HG03045 (cell line): ENCODE results near the gene ANO7.
"Not testable (repeated sequence)": the region's sequence is repeated elsewhere in the genome, so short reads cannot be mapped to it uniquely, and the experiment has no call there.

Experiments used
- ATAC-seq: cut with Tn5 transposase; IDR thresholded peaks from one replicate; pipeline ENCODE4 v1.9.1; 2021; ENCODE audit warnings: mild to moderate bottlenecking, moderate library complexity; ENCODE audit not compliant: unreplicated experiment

Gene ANO7

DNA sequence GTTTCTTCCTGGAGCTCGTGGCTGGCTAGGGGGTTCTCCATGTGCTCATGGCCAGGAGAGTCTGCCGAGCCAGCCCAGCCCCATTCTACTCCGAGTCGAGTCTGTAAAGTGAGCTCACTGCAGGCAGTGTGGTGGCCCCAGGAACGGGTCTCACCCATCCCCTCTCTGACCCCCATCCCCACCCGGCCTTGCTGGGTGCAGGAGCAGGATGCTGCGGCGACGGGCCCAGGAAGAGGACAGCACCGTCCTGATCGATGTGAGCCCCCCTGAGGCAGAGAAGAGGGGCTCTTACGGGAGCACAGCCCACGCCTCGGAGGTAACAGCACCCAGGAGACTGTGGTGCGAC is 1.4 kb downstream of the ANO7 start:
- no peak for ATAC-seq

DNA sequence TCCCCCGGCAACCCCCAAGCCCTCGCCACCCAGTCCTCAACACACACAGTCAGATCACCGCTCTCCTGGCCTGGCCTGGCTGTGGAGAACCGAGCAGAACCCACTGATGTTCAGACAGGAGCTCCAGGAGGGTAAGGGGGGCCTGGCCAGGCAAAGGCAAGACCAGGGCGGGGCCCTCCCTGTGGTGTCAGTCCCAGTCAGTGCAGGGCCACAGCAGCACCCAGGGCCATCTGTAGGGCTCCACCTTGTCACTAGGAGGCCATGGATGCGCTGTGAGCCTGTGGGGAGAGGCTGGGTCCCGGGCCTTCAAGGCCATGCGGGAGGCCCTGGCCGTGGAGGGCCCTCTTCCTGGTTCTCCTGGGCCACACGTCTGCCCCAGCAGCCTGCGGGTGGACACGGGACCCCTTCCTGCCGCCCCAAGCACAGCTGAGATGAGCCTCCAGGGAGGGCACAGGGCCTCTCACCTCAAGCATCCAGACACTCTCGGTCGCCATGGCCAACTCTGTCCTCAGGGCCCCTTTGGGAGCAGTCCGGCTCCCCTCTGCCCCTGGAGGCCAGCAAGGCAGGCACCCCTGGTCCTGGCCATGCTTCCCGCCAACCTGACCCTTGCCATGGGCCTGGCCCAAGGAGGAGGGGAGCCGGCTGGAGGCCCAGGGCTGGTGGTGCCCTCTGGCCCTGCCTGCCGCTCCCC is 2.0 kb downstream of the ANO7 start:
- ATAC-seq, result no peak

DNA sequence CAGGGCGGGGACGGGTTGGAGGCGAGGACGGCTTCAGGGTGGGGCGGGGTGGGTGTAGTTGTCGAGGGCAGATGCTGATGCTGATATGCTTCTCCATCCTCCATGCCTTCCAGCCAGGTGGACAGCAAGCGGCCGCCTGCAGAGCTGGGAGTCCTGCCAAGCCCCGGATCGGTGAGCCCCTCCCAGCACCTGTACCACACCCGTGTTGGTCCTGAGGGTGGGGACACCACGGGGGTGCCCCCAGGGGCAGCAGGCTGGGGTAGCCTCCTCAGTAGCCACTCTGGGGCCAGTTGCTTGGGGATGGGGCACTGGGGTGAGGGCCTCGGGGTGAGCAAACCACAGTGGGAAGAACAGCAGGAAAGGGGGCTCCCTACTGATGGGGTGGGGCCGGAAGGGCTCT is 2.6 kb downstream of the ANO7 start:
- ATAC-seq, result no peak

DNA sequence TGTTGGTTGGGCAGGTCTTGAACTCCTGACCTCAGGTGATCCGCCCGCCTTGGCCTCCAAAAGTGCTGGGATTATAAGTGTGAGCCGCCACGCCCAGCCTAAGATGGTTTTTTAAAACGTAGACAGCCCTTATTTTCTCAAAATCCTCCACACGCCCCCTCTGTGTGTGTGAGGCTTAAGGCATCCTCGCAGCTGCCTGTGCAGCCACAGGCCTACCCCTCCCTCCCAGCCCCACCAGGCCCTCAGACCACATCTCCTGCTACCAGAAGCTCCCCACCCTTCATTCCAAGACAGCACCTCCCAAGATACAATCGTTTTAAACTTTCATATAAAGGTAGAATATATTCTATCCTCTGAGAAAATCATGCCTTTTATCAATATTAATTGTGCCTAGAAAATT is 4.8 kb downstream of the ANO7 start:
- ATAC-seq, result no peak

DNA sequence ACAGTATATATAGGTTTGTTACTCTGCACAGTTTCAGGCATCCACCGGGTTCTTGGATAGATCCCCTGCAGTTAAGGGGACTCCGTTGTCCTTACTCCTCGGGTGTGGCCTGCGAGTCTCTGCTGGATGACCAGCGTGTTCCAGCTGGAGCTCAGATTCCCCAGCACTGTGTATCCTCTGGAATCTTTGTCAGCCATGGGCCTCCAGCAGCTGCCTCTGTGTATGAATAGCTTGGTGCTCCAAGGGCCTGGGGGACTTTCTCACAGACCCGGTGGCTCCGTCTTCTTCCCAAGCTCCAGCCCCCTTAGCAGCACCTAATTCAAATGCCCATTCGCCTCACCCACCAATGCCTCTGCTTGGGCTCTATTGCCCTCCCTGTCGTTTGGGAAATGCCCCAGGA is 6.3 kb downstream of the ANO7 start:
- no peak for ATAC-seq

DNA sequence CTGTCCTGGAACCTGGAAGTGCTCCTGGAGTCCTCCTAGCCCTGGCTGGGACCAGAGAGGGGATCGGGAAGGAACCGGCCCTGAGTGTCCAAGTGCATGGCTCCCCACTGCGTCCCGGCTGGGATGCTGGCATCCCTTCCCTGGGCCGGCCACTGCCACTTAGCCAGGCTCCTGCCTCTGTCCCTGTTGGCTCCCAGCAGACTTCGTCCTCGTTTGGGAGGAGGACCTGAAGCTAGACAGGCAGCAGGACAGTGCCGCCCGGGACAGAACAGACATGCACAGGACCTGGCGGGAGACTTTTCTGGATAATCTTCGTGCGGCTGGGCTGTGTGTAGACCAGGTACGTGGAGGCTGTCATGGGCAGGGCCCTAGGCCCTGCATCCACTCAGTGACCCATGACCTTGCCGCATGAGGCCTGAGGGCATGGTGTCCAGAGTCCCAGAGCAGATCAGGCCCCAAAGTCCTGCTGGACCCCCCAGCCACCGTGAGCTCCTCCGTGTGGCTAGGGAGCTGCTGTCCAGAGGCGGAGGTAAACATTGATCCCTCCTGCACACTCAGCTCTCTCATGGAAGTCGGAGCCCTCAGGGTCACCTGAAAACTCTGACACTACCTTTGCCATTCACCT is 7.1 kb downstream of the ANO7 start:
- ATAC-seq, result no peak

DNA sequence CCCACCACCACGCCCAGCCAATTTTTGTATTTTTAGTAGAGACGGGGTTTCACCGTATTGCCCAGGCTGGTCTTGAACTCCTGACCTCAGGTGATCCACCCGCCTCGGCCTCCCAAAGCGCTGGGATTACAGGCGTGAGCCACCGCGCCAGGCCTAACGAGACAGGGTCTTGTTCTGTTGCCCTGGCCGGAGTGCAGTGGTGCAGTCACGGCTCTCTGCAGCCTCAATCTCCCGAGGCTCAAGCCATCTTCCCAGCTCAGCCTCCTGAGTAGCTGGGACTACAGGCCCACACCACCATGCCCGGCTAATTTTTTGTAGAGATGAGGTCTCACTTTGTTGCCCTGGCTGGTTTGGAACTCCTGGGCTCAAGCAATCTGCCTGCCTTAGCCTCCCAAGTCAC is 8.8 kb downstream of the ANO7 start:
- ATAC-seq, result not testable (repeated sequence)

DNA sequence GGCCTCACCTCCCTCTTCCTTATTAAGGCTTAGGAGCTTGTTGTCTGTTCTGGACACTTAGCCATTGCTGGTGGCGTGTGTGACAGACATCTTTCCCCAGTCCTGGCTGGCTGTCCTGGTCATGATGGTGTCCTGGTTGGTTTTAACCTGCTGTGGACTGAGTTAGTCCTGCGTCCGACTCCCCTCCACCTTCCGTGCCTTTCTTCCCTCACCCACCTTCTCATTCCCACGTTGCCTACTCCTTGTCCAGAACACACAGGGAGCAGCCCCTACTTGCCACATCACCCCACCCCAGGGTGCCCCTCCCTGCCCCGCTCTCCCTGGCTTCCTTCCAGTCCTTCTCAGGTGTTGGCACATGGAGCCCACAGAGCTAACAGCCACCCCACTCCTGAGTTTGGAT is 9.5 kb downstream of the ANO7 start:
- ATAC-seq, result no peak

DNA sequence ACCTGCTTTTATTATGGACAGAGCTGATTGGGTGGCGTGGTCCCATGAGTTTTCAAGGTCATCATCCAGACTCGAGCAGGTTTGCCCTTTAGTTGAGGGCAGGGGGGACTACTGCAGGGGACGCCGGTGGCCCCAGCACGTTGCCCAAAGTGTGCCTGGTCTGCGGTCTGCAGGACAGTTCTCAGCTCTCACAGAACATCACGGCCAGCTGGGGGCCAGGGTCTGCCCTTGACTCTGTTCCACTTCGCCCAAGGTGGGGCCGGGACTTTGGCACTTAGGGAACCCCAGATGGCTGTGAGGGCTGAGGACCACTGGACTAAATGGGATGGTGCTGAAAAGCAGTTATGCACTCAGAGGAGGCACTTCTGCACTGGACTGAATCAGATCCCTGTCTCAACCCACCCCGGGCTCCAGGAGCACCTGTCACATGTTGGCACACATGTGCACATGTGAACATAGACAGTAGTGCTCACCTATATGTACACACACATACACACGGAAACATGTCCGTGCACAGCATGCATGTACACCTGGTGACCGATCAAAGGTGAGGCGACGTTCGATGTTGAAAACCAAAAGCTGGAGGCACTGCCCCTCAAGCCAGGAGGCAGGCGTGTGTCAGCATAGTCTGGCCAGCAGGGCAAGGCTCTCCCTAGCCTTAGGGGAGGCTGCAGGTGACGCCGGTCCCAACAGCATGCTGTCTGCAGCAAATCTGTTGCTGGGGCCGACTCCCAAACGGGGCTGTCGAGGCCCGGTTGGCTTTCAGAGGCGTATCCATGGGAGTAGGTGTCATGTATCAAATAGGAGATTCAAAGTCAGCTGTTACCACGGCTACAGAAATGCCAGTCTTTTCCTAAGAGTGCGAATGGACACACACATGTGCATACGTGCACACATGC is 10.2 kb downstream of the ANO7 start:
- ATAC-seq, result no peak

DNA sequence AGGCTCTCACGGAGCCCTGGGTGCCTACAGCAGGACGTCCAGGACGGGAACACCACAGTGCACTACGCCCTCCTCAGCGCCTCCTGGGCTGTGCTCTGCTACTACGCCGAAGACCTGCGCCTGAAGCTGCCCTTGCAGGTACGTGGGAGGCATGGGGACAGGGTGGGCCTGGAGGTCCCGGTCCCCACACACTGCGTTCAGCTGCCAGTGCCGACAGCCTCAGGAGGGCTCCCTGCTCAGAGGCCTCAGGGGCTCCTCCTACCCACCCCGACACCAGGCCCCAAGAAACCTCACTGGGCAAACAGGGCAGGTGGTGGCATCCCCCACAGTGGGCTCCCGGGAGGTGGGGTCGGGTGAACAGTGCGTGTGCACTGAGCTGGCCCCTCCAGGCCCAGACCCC is 10.8 kb downstream of the ANO7 start:
- ATAC-seq, result no peak

DNA sequence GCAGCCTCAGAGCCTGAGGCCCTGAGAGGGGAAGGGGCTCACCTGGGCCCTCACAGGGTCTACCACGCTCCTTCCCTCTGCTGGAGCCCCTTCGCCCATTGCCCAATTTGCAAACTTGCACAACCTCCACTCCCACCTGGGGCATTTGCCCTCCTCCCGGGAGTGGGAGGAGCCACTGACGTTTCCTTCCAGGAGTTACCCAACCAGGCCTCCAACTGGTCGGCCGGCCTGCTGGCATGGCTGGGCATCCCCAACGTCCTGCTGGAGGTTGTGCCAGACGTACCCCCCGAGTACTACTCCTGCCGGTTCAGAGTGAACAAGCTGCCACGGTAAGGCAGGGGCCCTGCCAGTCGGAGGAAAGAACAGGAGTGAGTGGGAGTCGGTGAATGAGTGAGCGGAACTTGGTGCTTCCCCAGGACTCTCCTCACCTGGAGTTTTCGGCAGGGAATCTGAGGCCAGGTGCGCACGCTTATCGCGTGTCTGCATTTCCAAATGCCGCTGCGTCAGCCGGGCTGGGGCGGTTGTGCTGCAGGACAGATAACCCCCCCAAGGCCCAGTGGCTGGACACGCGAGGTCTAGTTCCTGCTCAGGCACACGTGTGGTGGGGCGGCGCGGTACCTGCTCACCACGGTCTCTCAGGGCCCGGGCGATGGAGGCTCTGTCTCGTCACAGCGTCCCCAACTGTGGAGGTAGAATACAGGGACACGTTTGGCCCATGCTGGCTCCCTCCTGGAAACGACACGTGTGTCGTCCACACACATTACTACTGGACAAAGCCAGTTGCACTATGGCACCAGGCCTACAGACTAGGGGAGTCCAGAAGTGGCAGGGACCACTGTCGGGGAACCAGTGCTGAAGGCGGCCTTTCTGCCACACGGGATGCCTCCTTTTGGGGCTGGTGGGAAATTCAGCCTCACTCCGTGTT is 11.7 kb downstream of the ANO7 start:
- ATAC-seq, result no peak

DNA sequence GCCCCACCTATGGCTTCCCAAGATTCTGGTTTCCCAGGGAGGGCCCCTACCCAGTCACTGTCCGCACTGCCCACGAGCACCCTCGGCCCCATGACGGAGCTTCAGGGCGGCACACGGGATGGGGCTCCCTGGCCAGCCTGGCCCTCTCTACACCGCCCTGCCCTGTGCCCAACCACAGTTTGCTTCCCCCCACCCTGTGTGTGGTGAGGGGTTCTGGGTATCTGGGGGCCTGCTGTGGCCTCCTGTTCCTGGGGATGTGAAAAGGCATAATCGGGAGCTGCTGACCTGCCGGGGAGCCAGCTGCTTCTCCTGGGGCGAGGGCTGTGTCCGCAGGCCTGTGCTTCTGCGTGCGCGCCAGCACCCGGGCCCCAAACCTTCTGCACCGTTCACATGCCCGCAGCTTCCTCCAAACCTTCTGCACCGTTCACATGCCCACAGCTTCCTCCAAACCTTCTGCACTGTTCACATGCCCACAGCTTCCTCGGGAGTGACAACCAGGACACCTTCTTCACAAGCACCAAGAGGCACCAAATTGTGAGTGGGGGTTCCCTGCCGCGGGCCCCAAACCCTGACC is 12.4 kb downstream of the ANO7 start:
- no peak for ATAC-seq

DNA sequence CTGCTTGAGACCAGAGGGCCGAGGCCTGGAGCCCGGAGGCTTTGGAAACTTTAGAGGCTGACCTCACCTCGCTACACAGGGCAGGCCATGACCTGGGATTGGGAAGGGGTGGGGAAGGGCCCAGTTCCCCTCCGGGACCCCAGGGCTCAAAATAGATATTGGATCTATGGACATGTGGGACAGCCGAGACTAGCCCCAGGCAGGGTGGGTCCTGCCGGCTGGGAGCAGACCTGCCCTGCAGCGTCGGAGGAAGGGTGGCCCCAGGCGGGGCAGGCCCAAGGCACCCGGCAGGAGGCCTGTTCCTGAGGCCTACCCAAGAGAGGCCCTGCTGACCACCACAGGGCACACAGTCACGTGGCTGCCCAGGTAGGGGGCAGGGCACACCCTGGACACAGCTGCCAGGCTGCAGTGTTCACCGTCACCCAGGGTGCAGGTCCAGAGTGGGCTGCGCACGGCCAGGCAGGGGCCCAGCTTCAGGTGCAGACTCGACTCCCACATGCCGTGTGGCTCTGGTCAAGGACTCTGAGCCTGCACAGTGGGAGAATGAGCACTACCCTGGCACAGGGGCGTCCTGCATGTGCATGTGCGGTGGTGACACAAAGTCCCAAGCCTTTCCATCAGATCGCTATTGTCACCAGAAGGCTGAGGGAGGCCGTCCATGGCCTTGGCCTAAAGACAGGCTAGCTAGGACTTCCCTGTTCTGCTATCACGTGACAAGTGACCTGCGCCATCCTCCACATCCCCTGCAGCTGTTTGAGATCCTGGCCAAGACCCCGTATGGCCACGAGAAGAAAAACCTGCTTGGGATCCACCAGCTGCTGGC is 13.2 kb downstream of the ANO7 start:
- no peak for ATAC-seq

DNA sequence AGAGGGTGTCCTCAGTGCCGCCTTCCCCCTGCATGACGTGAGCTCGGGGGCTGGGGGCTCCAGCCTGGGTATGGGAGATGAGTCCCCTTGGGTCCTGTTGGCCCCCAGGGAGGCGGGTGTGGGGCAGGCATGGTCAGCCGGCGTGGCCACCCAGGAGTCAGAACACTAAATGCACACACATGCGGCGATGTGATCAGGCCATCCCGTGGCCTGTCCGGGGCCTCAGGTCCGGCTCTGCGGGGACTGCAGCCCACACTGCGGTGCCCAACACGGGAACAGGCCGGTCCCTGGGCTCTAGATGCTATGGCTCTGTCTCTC is 13.8 kb downstream of the ANO7 start:
- no peak for ATAC-seq

DNA sequence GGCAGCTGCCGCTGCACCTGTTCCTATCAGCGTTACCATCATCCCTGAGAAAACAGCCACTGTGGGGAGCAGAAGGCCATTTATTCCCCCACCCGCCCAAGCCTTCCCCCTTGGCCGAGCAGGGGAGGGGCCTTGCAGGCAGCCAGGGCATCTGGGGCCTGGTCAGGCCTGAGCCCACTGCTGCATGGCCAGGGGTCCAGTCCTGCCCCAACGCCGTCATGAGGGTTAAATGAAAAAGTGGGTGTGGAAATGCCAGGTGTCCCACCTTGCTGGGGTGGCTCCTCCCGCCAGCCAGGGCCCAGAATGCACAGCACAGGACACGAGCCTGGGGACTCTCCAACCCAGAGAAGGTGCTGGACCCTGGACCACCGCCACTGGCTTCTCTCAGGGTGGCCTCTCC is 14.2 kb downstream of the ANO7 start:
- no peak for ATAC-seq

DNA sequence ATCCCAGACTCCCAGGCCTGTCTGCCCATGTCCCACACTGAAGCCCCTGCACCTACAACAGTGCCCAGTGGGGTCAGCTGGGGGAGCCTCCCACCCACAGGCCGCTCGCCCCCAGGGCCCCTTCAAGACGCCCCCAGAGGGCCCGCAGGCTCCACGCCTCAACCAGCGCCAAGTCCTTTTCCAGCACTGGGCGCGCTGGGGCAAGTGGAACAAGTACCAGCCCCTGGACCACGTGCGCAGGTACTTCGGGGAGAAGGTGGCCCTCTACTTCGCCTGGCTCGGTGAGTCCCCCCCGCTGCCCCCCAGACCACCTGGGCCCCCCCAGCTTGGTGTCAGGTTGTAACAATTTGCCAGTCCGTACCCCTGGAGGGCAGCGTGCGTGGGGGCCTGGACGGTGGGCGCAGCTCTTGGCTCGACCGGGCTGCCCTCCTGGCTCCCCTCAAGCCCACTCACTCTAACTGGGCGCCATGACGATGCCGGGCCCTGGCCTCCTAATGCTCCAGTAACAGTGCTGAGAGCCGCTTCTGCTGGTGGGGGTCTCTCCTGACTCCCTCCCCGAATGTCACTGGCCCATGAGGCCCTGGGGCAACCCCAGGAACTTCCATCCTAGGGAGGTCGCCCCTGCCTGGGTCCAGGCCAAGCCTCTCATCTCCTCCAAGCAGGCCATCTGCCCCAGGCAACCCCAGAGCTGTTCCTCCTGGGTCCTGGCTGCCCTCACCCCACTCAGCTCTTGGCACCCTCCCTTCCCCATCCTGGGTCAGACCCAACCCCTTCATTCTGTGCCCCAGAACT is 14.9 kb downstream of the ANO7 start:
- ATAC-seq, result no peak

DNA sequence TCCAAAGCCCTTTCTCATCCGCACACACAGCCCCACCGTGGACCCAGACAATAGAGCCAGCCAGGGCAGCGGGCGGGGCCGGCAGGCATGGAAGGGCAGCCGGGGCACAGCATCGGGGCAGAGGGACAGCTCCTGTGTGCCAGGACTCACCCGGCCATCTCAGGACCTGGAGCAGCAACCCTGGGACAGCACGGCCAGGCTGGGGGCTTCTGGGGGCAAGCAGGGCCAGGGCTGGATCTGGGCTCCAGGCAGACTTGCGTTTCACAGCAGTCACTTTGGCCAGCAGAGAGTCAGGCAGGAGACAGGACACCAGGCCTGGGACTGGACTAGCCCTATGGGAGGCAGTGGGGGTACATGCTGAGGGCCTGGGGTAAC is 15.5 kb downstream of the ANO7 start:
- ATAC-seq, result no peak

DNA sequence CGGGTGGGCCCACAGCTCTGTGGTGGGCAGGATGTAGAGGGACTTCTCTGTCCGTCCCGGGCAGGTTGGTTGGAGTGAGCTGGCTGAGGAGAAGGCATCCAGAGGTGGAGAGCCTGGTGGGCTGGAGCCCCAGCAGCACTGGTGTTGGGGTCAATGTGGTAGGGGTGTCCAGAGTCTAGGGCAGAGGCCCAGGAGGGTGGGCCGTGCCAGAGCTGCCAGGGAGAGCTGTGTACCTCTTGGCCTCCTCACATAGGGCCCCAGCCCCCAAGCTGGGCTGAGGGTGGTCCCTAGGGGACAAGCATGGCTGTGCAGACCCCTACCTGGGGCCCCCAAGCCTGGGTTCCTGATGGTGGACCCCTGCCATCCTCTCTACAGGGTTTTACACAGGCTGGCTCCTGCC is 16.0 kb downstream of the ANO7 start:
- ATAC-seq, result no peak

DNA sequence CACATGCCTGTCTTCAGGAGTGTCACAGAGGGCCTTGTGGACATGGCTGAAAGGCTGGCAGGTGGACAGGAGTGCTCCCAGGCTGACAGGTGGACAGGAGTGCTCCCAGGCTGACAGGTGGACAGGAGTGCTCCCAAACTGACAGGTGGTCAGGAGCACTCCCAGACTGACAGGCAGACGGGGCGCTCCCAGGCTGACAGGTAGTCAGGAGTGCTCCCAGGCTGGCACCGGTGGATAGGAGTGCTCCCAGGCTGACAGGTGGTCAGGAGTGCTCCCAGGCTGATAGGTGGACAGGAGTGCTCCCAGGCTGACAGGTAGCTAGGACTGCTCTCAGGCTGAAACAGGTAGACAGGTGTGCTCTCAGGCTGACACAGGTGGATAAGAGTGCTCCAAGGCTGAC is 16.6 kb downstream of the ANO7 start:
- ATAC-seq, result no peak
